OCI-LY7 (cell line): ENCODE results near the gene BCL2L15. TPM values are rescaled to one million over a fixed set of nuclear protein-coding genes. Genes with fewer than 3 reads are reported as not detected.

Experiments used
- BruUV-seq: library from RNA; stranded (reverse); fragments of 400-500 nt; replicated peaks from 2 replicates; lab custom pipeline; 2021; lab: Mats Ljungman, UMichigan
- CTCF ChIA-PET: fragments of 300-600 bp; sonication (Branson Sonifier 250); formaldehyde crosslinking; loops from one replicate; lab custom pipeline; 2022; ENCODE audit warnings: antibody characterized with exemption; ENCODE audit not compliant: unreplicated experiment; lab: Charles Lee
- POLR2A ChIA-PET: fragments of 300-600 bp; sonication (Branson Sonifier 250); formaldehyde crosslinking; loops from one replicate; lab custom pipeline; 2022; ENCODE audit warnings: antibody characterized with exemption; lab: Charles Lee
- DNase-seq: peaks from one replicate; pipeline ENCODE4 v3.0.0-alpha.2; 2015; ENCODE audit warnings: low spot score
- H2AFZ ChIP-seq: fragments of 200-600 bp; sonication (generic), shearing (Covaris generic); 2 replicates; pipeline ENCODE4 v1.6.1; 2014; ENCODE audit warnings: mild to moderate bottlenecking, antibody characterized with exemption, low read length, moderate library complexity
- H3K27ac ChIP-seq: fragments of 200-600 bp; sonication (generic); 2 replicates; pipeline ENCODE4 v1.5.1; 2014; ENCODE audit warnings: mixed run types, low read depth, mild to moderate bottlenecking, moderate library complexity, low read length, inconsistent platforms; ENCODE audit not compliant: poor library complexity, severe bottlenecking
- H3K36me3 ChIP-seq: fragments of 200-600 bp; sonication (generic); 2 replicates; pipeline ENCODE4 v1.6.1; 2014; ENCODE audit warnings: mild to moderate bottlenecking, antibody characterized with exemption, low read length, moderate library complexity, mixed read lengths; ENCODE audit not compliant: insufficient read depth
- H3K4me1 ChIP-seq: fragments of 200-600 bp; sonication (generic); 2 replicates; pipeline ENCODE4 v1.5.1; 2014; ENCODE audit warnings: mild to moderate bottlenecking, low read length; ENCODE audit not compliant: insufficient read depth, poor library complexity, severe bottlenecking
- H3K4me2 ChIP-seq: fragments of 200-600 bp; sonication (generic); 2 replicates; pipeline ENCODE4 v1.6.1; 2014; ENCODE audit warnings: mild to moderate bottlenecking, low read length
- H3K4me3 ChIP-seq: fragments of 200-600 bp; sonication (generic); 2 replicates; pipeline ENCODE4 v1.5.1; 2014; ENCODE audit warnings: mild to moderate bottlenecking, low read depth, low read length; ENCODE audit not compliant: poor library complexity, severe bottlenecking
- H3K79me2 ChIP-seq: fragments of 200-600 bp; sonication (generic); 2 replicates; pipeline ENCODE4 v1.6.1; 2016; ENCODE audit warnings: low read depth, mild to moderate bottlenecking, low read length, moderate library complexity, mixed read lengths; ENCODE audit not compliant: insufficient read depth
- H3K9me2 ChIP-seq: fragments of 200-600 bp; sonication (generic); 2 replicates; pipeline ENCODE4 v1.6.1; 2016; ENCODE audit warnings: mild to moderate bottlenecking, low read length, mixed read lengths; ENCODE audit not compliant: insufficient read depth
- H3K9me3 ChIP-seq: fragments of 200-600 bp; sonication (generic); 2 replicates; pipeline ENCODE4 v1.6.1; 2014; ENCODE audit warnings: mild to moderate bottlenecking, mixed run types, low read length, mixed read lengths
- H4K20me1 ChIP-seq: fragments of 200-600 bp; sonication (generic); 2 replicates; pipeline ENCODE4 v1.6.1; 2014; ENCODE audit warnings: mild to moderate bottlenecking, antibody characterized with exemption, low read length, moderate library complexity, mixed read lengths; ENCODE audit not compliant: insufficient read depth
- EZH2phosphoT487 ChIP-seq: fragments of 200-600 bp; sonication (generic); IDR thresholded peaks from 2 replicates; pipeline ENCODE4 v1.6.1; 2018; ENCODE audit warnings: low read depth, borderline replicate concordance, mild to moderate bottlenecking, mixed run types, antibody characterized with exemption, low read length, moderate library complexity, mixed read lengths
- intact Hi-C: fragments of 100-400 bp; cut with micrococcal nuclease; formaldehyde crosslinking; loops from one replicate; pipeline ENCODE4 v1.10.0; 2022; ENCODE audit not compliant: unreplicated experiment
- total RNA-seq, 2 experiments: library from RNA; depleted of rRNA in 1 of 2; stranded (reverse); fragments of >200 nt in 1 of 2; shearing (Covaris generic) in 1 of 2; gene quantifications; 2 replicates each; pipeline ENCODE4 v1.2.3, GENCODE V29; 2014 to 2022
- TF ChIP-seq, protein P1 (sequence below): fragments of 200-600 bp; sonication (generic); conservative IDR thresholded peaks from 2 replicates; pipeline ENCODE4 v1.5.1; 2014; ENCODE audit warnings: mild to moderate bottlenecking, antibody characterized with exemption, low read length, moderate library complexity, mixed read lengths

Gene BCL2L15
- total RNA-seq, 2 experiments from 2014 or later, result 0.82 to 1.1 TPM

GRCh38 chr1:113928941-113929749 lies 41.8 kb upstream of the BCL2L15 start, which contains the start of gene HIPK1:
TSS of gene HIPK1 (plus strand) at chr1:113929324.
- H2AFZ ChIP-seq, result peak within 1 kb of the TSS; percentile 71
- DNase-seq, result peak; percentile 96
- ChIA-PET CTCF (interaction anchor here (0.6 to 1.9 kb wide), 4 partner anchors 15 to 117 kb away, joined by 3 to 6 read pairs (median 3); partner anchors contain the start of genes AP4B1 and RSBN1), POLR2A (interaction anchor here (0.5 to 5.0 kb wide), 14 partner anchors 10 to 950 kb away, joined by 3 to 68 read pairs (median 4); partner anchors contain the start of genes AP4B1, DCLRE1B and RSBN1)
- H3K9me3 ChIP-seq, result no peaks in the 10 kb centered on the region
- peaks cover 16% of the 10 kb centered on the region for H4K20me1 ChIP-seq
- TF ChIP-seq, protein P1, sequence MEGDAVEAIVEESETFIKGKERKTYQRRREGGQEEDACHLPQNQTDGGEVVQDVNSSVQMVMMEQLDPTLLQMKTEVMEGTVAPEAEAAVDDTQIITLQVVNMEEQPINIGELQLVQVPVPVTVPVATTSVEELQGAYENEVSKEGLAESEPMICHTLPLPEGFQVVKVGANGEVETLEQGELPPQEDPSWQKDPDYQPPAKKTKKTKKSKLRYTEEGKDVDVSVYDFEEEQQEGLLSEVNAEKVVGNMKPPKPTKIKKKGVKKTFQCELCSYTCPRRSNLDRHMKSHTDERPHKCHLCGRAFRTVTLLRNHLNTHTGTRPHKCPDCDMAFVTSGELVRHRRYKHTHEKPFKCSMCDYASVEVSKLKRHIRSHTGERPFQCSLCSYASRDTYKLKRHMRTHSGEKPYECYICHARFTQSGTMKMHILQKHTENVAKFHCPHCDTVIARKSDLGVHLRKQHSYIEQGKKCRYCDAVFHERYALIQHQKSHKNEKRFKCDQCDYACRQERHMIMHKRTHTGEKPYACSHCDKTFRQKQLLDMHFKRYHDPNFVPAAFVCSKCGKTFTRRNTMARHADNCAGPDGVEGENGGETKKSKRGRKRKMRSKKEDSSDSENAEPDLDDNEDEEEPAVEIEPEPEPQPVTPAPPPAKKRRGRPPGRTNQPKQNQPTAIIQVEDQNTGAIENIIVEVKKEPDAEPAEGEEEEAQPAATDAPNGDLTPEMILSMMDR, result no peak
- TF ChIP-seq EZH2phosphoT487, result no peak
- H3K4me1 ChIP-seq, result peaks cover 51% of the 10 kb centered on the region
- H3K36me3 ChIP-seq, result peaks cover 2% of the 10 kb centered on the region; the same call in 1 of the 2 replicates
- BruUV-seq, result no TSS peak
- intact Hi-C loops, result loop anchor here (1.0 to 2.0 kb wide), 3 partner anchors 24 to 170 kb away; partner anchors contain the start of genes DCLRE1B, OLFML3 and PHTF1
- no peaks in the 10 kb centered on the region for H3K9me2 ChIP-seq
- H3K27ac ChIP-seq, result peak within 1 kb of the TSS; percentile 75
- peak within 1 kb of the TSS; percentile 96 for H3K4me3 ChIP-seq
- H3K79me2 ChIP-seq, result peaks cover 45% of the 10 kb centered on the region
- peak within 1 kb of the TSS; percentile 93 for H3K4me2 ChIP-seq

DNA sequence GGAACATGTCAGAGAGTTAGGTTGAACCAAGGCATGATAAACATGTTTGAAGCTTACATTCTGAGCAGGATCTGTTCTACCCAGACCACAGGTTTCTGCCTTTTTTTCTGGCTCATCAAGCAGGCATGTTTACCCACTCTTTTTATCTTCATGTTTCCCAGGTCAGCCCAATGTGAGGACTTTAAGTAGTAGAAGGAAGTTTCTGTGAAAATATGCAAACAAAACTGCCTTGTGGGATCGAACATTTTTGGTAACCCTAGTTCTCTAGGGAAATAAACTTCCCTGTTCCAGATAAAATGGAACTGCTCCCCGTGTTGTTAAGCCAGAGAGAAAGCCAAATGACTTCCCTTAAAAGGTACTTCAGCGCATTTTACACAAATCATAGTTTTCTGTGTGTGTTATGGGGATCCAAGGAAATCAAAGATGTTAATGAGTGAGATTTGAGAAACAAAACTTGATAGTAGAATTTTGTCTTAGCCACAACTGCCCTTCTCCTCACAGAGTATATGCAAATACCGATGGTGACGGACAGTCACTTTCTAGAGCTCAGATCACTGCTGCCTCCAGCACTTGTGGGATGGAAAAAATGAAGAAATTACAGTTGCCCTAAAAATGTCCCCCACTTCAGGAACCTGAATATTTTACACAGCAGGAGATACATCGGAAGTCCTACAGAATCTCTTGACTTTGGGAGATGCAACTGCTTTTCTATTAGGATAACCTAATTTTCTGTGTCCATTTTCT lies 41.0 kb upstream of the BCL2L15 start:
- TSS peak; percentile 85 for BruUV-seq
- Histone ChIP-seq H4K20me1 (peaks cover 16% of the 10 kb centered on the region), H2AFZ (peak overlapping the region; percentile 71), H3K36me3 (no peaks in the 10 kb centered on the region), H3K27ac (peak overlapping the region; percentile 75), H3K9me3 (no peaks in the 10 kb centered on the region), H3K4me3 (peak overlapping the region; percentile 96), H3K4me2 (peak overlapping the region; percentile 93), H3K4me1 (peaks cover 45% of the 10 kb centered on the region), H3K79me2 (peaks cover 37% of the 10 kb centered on the region), H3K9me2 (no peaks in the 10 kb centered on the region)
- TF ChIP-seq, protein P1, result no peak
- no peak for TF ChIP-seq EZH2phosphoT487
- POLR2A ChIA-PET, result interaction anchor here (1.1 to 5.0 kb wide), 11 partner anchors 11 to 117 kb away, joined by 3 to 68 read pairs (median 5); partner anchors contain the start of genes AP4B1, DCLRE1B and RSBN1
- CTCF ChIA-PET, result interaction anchor here (1.3 to 1.9 kb wide), 3 partner anchors 14 to 116 kb away, joined by 3 to 6 read pairs (median 3); partner anchors contain the start of genes AP4B1 and RSBN1
- peak; percentile 57 for DNase-seq
- intact Hi-C loops, result loop anchor here (2.0 kb wide), 1 partner anchor 50 kb away; the partner anchor contains the start of gene OLFML3
